Measurements from ENCODE around the gene POLR1D.
"Not testable (repeated sequence)": the region's sequence is repeated elsewhere in the genome, so short reads cannot be mapped to it uniquely, and the experiment has no call there.

POLR1D gene

DNA sequence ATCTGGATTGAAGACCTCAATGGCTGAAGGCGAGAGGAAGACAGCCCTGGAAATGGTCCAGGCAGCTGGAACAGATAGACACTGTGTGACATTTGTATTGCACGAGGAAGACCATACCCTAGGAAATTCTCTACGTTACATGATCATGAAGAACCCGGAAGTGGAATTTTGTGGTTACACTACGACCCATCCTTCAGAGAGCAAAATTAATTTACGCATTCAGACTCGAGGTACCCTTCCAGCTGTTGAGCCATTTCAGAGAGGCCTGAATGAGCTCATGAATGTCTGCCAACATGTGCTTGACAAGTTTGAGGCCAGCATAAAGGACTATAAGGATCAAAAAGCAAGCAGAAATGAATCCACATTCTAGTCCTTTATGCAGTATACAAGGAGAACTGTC, 1.2 kb downstream of the POLR1D start:
- no peak for DNase-seq (ENCODE audit: low spot score)
- Histone ChIP-seq H3K4me1 (ENCODE audit: insufficient read depth, poor library complexity, severe bottlenecking) (peaks cover 16% of the 10 kb centered on the region), H3K36me3 (ENCODE audit: low read depth) (peaks cover 38% of the 10 kb centered on the region), H3K9me3 (ENCODE audit: severe bottlenecking) (no peaks in the 10 kb centered on the region), H3K27ac (ENCODE audit: poor library complexity, severe bottlenecking) (peak overlapping the region; percentile 90), H3K27me3 (ENCODE audit: insufficient read depth, poor library complexity, severe bottlenecking) (no peaks in the 10 kb centered on the region), H3K4me3 (ENCODE audit: severe bottlenecking) (no peak overlapping the region)
- TF ChIP-seq, protein P1, sequence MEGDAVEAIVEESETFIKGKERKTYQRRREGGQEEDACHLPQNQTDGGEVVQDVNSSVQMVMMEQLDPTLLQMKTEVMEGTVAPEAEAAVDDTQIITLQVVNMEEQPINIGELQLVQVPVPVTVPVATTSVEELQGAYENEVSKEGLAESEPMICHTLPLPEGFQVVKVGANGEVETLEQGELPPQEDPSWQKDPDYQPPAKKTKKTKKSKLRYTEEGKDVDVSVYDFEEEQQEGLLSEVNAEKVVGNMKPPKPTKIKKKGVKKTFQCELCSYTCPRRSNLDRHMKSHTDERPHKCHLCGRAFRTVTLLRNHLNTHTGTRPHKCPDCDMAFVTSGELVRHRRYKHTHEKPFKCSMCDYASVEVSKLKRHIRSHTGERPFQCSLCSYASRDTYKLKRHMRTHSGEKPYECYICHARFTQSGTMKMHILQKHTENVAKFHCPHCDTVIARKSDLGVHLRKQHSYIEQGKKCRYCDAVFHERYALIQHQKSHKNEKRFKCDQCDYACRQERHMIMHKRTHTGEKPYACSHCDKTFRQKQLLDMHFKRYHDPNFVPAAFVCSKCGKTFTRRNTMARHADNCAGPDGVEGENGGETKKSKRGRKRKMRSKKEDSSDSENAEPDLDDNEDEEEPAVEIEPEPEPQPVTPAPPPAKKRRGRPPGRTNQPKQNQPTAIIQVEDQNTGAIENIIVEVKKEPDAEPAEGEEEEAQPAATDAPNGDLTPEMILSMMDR (IDR thresholded peaks at IDR 0.05; ENCODE audit: poor library complexity, severe bottlenecking): no peak
- no peak for ATAC-seq (ENCODE audit: low read depth)

DNA sequence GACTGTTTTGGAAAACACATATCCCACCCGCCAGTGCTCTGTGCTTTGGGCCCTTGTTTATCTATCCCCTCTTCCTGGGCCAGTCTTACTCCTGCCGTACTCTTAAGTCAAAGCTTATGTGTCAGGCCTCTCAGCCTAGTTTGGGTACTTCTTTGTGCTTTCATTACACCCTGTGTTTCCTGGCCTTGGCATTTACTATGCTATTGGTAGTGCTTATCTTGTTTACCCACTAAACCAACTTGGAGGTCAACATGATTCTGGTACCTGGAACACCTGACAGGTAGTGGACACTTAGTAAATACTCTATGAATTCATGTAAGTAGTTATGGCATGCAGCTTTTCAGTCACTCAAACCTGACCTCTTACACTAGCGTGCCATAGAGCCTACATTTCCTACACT, 2.4 kb downstream of the POLR1D start:
- Histone ChIP-seq H3K27ac (ENCODE audit: poor library complexity, severe bottlenecking) (no peak overlapping the region), H3K9me3 (ENCODE audit: severe bottlenecking) (no peaks in the 10 kb centered on the region), H3K36me3 (ENCODE audit: low read depth) (peaks cover 47% of the 10 kb centered on the region), H3K4me1 (ENCODE audit: insufficient read depth, poor library complexity, severe bottlenecking) (peaks cover 9% of the 10 kb centered on the region), H3K4me3 (ENCODE audit: severe bottlenecking) (no peak overlapping the region), H3K27me3 (ENCODE audit: insufficient read depth, poor library complexity, severe bottlenecking) (no peaks in the 10 kb centered on the region)
- no peak for ATAC-seq (ENCODE audit: low read depth)
- DNase-seq (ENCODE audit: low spot score): no peak
- TF ChIP-seq, protein P1 (IDR thresholded peaks at IDR 0.05; ENCODE audit: poor library complexity, severe bottlenecking): no peak

DNA sequence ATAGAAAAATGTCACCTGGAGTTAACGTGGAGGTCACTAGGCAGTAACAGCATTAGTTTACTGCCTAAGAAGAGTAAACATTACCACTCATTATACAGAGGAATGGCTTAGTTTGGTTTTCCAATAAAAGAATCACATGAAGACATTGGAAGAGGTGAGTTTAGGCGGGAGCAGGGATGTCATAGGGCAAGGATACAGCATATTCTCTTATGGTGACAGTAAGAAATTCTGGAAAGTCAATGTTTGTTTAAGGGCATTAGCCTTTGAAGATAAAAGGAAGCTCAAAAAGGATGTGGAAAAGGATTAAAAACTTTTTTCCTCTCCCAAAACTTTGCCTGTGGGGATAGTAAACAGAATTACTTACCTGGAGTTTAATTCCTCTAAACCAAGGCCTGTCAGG, 4.1 kb downstream of the POLR1D start:
- H3K4me3 ChIP-seq (ENCODE audit: severe bottlenecking): no peak overlapping the region
- no peak overlapping the region for H3K27ac ChIP-seq (ENCODE audit: poor library complexity, severe bottlenecking)
- H3K27me3 ChIP-seq (ENCODE audit: insufficient read depth, poor library complexity, severe bottlenecking): no peaks in the 10 kb centered on the region
- TF ChIP-seq, protein P1 (IDR thresholded peaks at IDR 0.05; ENCODE audit: poor library complexity, severe bottlenecking): no peak
- peaks cover 59% of the 10 kb centered on the region for H3K36me3 ChIP-seq (ENCODE audit: low read depth)
- ATAC-seq (ENCODE audit: low read depth): no peak
- no peak for DNase-seq (ENCODE audit: low spot score)
- peaks cover 9% of the 10 kb centered on the region for H3K4me1 ChIP-seq (ENCODE audit: insufficient read depth, poor library complexity, severe bottlenecking)
- H3K9me3 ChIP-seq (ENCODE audit: severe bottlenecking): no peaks in the 10 kb centered on the region

DNA sequence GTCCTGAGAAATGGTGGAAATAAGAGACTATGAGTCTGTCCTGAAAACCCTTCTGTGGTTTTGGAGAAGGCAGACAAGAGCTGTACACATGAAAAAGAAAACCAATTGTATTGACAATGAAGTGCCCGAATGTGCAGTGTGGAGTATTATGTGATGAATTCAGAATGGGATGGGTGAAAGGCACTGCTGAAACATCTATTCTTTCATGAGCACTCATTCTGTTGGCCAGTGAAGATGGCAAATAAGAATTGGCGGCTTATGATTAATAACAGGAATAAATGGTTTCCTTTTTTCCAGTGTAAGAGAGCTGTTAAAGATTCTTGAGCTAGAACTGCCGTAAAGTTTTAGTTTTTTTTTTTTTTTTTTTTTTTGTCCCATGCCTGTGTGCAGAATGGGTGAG, 5.7 kb downstream of the POLR1D start:
- no peaks in the 10 kb centered on the region for H3K9me3 ChIP-seq (ENCODE audit: severe bottlenecking)
- ATAC-seq (ENCODE audit: low read depth) (no peak), DNase-seq (ENCODE audit: low spot score) (no peak)
- H3K4me3 ChIP-seq (ENCODE audit: severe bottlenecking): no peak overlapping the region
- H3K27me3 ChIP-seq (ENCODE audit: insufficient read depth, poor library complexity, severe bottlenecking): no peaks in the 10 kb centered on the region
- H3K36me3 ChIP-seq (ENCODE audit: low read depth): peaks cover 71% of the 10 kb centered on the region
- no peak overlapping the region for H3K27ac ChIP-seq (ENCODE audit: poor library complexity, severe bottlenecking)
- TF ChIP-seq, protein P1 (IDR thresholded peaks at IDR 0.05; ENCODE audit: poor library complexity, severe bottlenecking): no peak
- peaks cover 12% of the 10 kb centered on the region for H3K4me1 ChIP-seq (ENCODE audit: insufficient read depth, poor library complexity, severe bottlenecking)

DNA sequence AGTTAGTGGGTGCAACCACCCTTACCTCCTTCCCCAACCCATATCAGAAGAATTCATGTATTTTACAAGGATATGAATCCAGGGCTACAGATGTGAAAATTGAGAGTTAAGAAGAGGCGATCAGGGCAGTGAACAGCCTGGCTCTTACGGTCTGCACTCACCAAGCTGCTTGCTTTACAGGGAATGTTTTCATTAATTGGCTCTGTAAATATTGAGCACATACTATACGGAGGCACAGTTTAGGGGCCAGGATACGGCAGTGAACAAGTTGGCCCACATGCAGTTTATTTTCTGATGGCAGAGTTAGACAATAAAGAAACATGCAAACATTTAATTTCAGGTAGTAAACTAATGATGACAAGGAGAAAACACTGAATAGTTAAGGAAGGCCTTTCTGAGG, 6.4 kb downstream of the POLR1D start:
- TF ChIP-seq, protein P1 (IDR thresholded peaks at IDR 0.05; ENCODE audit: poor library complexity, severe bottlenecking): no peak
- peaks cover 66% of the 10 kb centered on the region for H3K36me3 ChIP-seq (ENCODE audit: low read depth)

DNA sequence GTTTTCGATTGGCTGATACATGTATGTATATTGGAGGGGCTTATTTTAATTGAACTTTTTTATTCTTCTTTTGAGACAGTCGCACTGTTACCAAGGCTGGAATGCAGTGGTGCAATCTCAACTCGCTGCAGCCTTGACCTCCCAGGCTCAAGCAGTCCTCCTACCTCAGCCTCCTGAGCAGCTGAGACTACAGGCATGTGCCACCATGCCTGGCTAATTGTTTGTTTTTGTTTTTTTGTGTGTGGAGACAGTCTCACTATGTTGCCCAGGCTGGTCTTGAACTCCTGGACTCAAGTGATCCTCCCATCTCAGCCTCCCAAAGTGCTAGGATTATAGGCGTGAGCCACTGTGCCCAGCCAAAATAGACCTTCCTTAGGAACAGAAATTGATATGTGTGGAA, 7.1 kb downstream of the POLR1D start:
- not testable (repeated sequence) for H3K27ac ChIP-seq (ENCODE audit: poor library complexity, severe bottlenecking); ATAC-seq (ENCODE audit: low read depth); H3K4me3 ChIP-seq (ENCODE audit: severe bottlenecking); H3K9me3 ChIP-seq (ENCODE audit: severe bottlenecking); DNase-seq (ENCODE audit: low spot score); H3K27me3 ChIP-seq (ENCODE audit: insufficient read depth, poor library complexity, severe bottlenecking)
- Histone ChIP-seq H3K4me1 (ENCODE audit: insufficient read depth, poor library complexity, severe bottlenecking) (peaks cover 14% of the 10 kb centered on the region), H3K36me3 (ENCODE audit: low read depth) (peaks cover 62% of the 10 kb centered on the region)

More for the DNA sequence above, 6.4 kb downstream of the POLR1D start:
- no peak for ATAC-seq (ENCODE audit: low read depth)
- no peaks in the 10 kb centered on the region for H3K27me3 ChIP-seq (ENCODE audit: insufficient read depth, poor library complexity, severe bottlenecking)
- H3K9me3 ChIP-seq (ENCODE audit: severe bottlenecking): no peaks in the 10 kb centered on the region
- H3K4me1 ChIP-seq (ENCODE audit: insufficient read depth, poor library complexity, severe bottlenecking): peaks cover 11% of the 10 kb centered on the region
- no peak overlapping the region for H3K4me3 ChIP-seq (ENCODE audit: severe bottlenecking)
- H3K27ac ChIP-seq (ENCODE audit: poor library complexity, severe bottlenecking): no peak overlapping the region
- DNase-seq (ENCODE audit: low spot score): no peak
